GM23338 (cell line): ENCODE data around the gene CCNY. TPM values are rescaled to one million over a fixed set of nuclear protein-coding genes. Genes with fewer than 3 reads are reported as not detected.

Experiments
- ATAC-seq: fragments of 200-7000 bp; cut with Tn5 transposase; 3 replicates; pipeline ENCODE4 v1.9.1; 2020
- DNase-seq: peaks from one replicate; pipeline ENCODE4 v3.0.0-alpha.2; 2015; ENCODE audit warnings: low spot score
- H2AFZ ChIP-seq: fragments of 200-600 bp; sonication (generic); 2 replicates; pipeline ENCODE4 v1.8.0; 2016; ENCODE audit warnings: antibody characterized with exemption, mild to moderate bottlenecking, moderate library complexity
- H3F3A ChIP-seq: fragments of 200-600 bp; sonication (generic); replicated peaks from 2 replicates; pipeline ENCODE4 v1.8.0; 2017; ENCODE audit warnings: antibody characterized with exemption, mixed run types, low read depth
- H3K27ac ChIP-seq: fragments of 200-600 bp; sonication (generic); 2 replicates; pipeline ENCODE4 v1.6.1; 2016; ENCODE audit warnings: low read depth
- H3K27me3 ChIP-seq: fragments of 200-600 bp; sonication (generic); 2 replicates; pipeline ENCODE4 v1.8.0; 2016; ENCODE audit warnings: mild to moderate bottlenecking, mixed run types, moderate library complexity; ENCODE audit not compliant: insufficient read depth
- H3K36me3 ChIP-seq: fragments of 200-600 bp; sonication (generic); 2 replicates; pipeline ENCODE4 v1.8.0; 2016; ENCODE audit warnings: mild to moderate bottlenecking; ENCODE audit not compliant: insufficient read depth
- H3K4me1 ChIP-seq: fragments of 200-600 bp; sonication (generic); 2 replicates; pipeline ENCODE4 v1.8.0; 2016; ENCODE audit warnings: mild to moderate bottlenecking, moderate library complexity; ENCODE audit not compliant: insufficient read depth
- H3K4me2 ChIP-seq: fragments of 200-600 bp; sonication (generic); 2 replicates; pipeline ENCODE4 v1.7.1; 2017; ENCODE audit warnings: mixed run types
- H3K4me3 ChIP-seq: fragments of 200-600 bp; sonication (generic); 2 replicates; pipeline ENCODE4 v1.6.1; 2016; ENCODE audit warnings: mixed run types
- H3K79me2 ChIP-seq: fragments of 200-600 bp; sonication (generic); replicated peaks from 2 replicates; pipeline ENCODE4 v1.8.0; 2017; ENCODE audit warnings: mild to moderate bottlenecking; ENCODE audit not compliant: insufficient read depth
- H3K9me2 ChIP-seq: fragments of 200-600 bp; sonication (generic); 2 replicates; pipeline ENCODE4 v1.8.0; 2017; ENCODE audit not compliant: insufficient read depth
- H4K20me1 ChIP-seq: fragments of 200-600 bp; sonication (generic); replicated peaks from 2 replicates; pipeline ENCODE4 v1.8.0; 2017; ENCODE audit warnings: mild to moderate bottlenecking; ENCODE audit not compliant: insufficient read depth
- H3K27ac Mint-ChIP-seq: 2 replicates; pipeline ENCODE4 v1.8.0; 2020; ENCODE audit warnings: inconsistent platforms, mild to moderate bottlenecking, moderate library complexity, mixed read lengths
- H3K27me3 Mint-ChIP-seq: 3 replicates; pipeline ENCODE4 v1.8.0; 2022; ENCODE audit warnings: low read depth, mild to moderate bottlenecking, moderate library complexity, mixed read lengths, inconsistent platforms; ENCODE audit not compliant: insufficient read depth, poor library complexity
- H3K36me3 Mint-ChIP-seq: 3 replicates; pipeline ENCODE4 v1.8.0; 2021; ENCODE audit warnings: low read depth, mild to moderate bottlenecking, inconsistent platforms, moderate library complexity, mixed read lengths
- H3K4me1 Mint-ChIP-seq: 3 replicates; pipeline ENCODE4 v1.8.0; 2020; ENCODE audit warnings: mild to moderate bottlenecking, inconsistent platforms, mixed read lengths
- H3K4me3 Mint-ChIP-seq: 3 replicates; pipeline ENCODE4 v1.8.0; 2021; ENCODE audit warnings: moderate library complexity, mild to moderate bottlenecking, inconsistent platforms, mixed read lengths
- H3K9me3 Mint-ChIP-seq: 3 replicates; pipeline ENCODE4 v1.8.0; 2020; ENCODE audit warnings: moderate library complexity, mild to moderate bottlenecking, inconsistent platforms, mixed read lengths
- EZH2 ChIP-seq: fragments of 200-600 bp; sonication (generic); IDR thresholded peaks from one replicate; pipeline ENCODE4 v1.8.0; 2017; ENCODE audit warnings: antibody characterized with exemption, mild to moderate bottlenecking, low read depth; ENCODE audit not compliant: unreplicated experiment
- JUNB ChIP-seq: IDR thresholded peaks from one replicate; pipeline ENCODE4 v1.6.1; 2016; ENCODE audit warnings: antibody characterized with exemption; ENCODE audit not compliant: unreplicated experiment
- NANOG ChIP-seq: IDR thresholded peaks from 2 replicates; pipeline ENCODE4 v1.6.1; 2016; ENCODE audit warnings: antibody characterized with exemption, borderline replicate concordance
- POLR2AphosphoS5 ChIP-seq: IDR thresholded peaks from 2 replicates; pipeline ENCODE4 v1.6.1; 2016; ENCODE audit warnings: antibody characterized with exemption, low read depth
- STAT1 ChIP-seq: IDR thresholded peaks from one replicate; pipeline ENCODE4 v1.6.1; 2016; ENCODE audit warnings: antibody characterized with exemption; ENCODE audit not compliant: unreplicated experiment
- ZNF114 ChIP-seq: fragments of 250-450 bp; sonication (Bioruptor Pico); IDR thresholded peaks from 2 replicates; pipeline ENCODE4 v1.5.0; 2020; ENCODE audit warnings: mild to moderate bottlenecking, moderate library complexity
- ZNF331 ChIP-seq: fragments of 250-450 bp; sonication (Bioruptor Pico); IDR thresholded peaks from 2 replicates; pipeline ENCODE4 v1.5.0; 2020; ENCODE audit warnings: low read depth, mild to moderate bottlenecking, moderate library complexity
- polyA plus RNA-seq: library from polyadenylated mRNA; unstranded; fragments of >200 nt; fragmentation: Nextera tagmentation; extraction: Ambion mirVana; gene quantifications from 2 replicates; pipeline ENCODE4 v1.2.1, GENCODE V29; 2016
- total RNA-seq: library from RNA; depleted of rRNA; stranded (reverse); fragments of >200 nt; shearing (Covaris generic); gene quantifications from 2 replicates; pipeline ENCODE4 v1.2.3, GENCODE V29; 2014
- TF ChIP-seq, protein P1 (sequence below): fragments of 250-450 bp; sonication (Bioruptor Pico); IDR thresholded peaks from 2 replicates; pipeline ENCODE4 v1.5.0; 2020; ENCODE audit warnings: mild to moderate bottlenecking, moderate library complexity
- TF ChIP-seq, protein P2 (sequence below): IDR thresholded peaks from 2 replicates; pipeline ENCODE4 v1.6.1; 2016; ENCODE audit warnings: antibody characterized with exemption
- TF ChIP-seq, protein P3 (sequence below), 2 experiments: fragments of 200-600 bp in 1 of 2; sonication (generic) in 1 of 2; conservative IDR thresholded peaks; 2 replicates each; pipeline versions ENCODE4 v1.5.1 to v1.6.1; 2016 to 2017; ENCODE audit warnings: antibody characterized with exemption in 2 of 2, low read depth in 2 of 2, mild to moderate bottlenecking in 2 of 2, moderate library complexity in 1 of 2
- TF ChIP-seq, protein P4 (sequence below): IDR thresholded peaks from one replicate; pipeline ENCODE4 v1.6.1; 2018; ENCODE audit warnings: antibody characterized with exemption; ENCODE audit not compliant: unreplicated experiment

CCNY gene
- total and polyA plus RNA-seq, 2 experiments from 2014 or later = 14.2 to 29.0 TPM

DNA sequence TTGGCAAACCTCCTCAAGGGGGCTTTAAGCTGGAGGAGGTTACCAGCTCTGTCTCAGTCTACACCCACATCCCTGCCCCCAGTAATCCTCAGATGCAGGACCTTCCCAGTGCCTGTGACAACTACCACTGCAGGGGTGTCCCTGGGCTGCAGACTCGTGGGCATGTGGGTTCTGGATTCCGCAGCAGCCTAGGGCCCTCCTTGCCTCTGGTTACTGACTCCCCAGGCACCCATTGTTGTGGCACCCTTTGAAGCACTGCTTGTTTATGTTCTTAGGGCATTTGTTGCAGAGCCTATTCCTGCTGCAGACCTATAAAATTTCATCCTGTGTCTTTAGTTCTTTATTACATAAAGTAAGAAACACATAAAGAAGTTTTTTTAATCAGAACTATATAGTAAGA is 217.7 kb downstream of the CCNY start:
- Mint-ChIP-seq H3K27me3 (peaks cover 6% of the 10 kb centered on the region), H3K4me3 (no peak overlapping the region), H3K9me3 (no peaks in the 10 kb centered on the region; the same call in 2 of the 3 replicates), H3K4me1 (no peaks in the 10 kb centered on the region), H3K36me3 (no peaks in the 10 kb centered on the region; the same call in 2 of the 3 replicates), H3K27ac (no peak overlapping the region)
- Histone ChIP-seq H3K36me3 (no peaks in the 10 kb centered on the region), H4K20me1 (no peaks in the 10 kb centered on the region), H3K4me2 (no peak overlapping the region), H3K27me3 (no peaks in the 10 kb centered on the region), H3F3A (no peaks in the 10 kb centered on the region), H2AFZ (no peak overlapping the region), H3K79me2 (no peaks in the 10 kb centered on the region), H3K4me1 (no peaks in the 10 kb centered on the region), H3K27ac (no peak overlapping the region), H3K9me2 (no peaks in the 10 kb centered on the region), H3K4me3 (no peak overlapping the region)
- TF ChIP-seq, protein P1, sequence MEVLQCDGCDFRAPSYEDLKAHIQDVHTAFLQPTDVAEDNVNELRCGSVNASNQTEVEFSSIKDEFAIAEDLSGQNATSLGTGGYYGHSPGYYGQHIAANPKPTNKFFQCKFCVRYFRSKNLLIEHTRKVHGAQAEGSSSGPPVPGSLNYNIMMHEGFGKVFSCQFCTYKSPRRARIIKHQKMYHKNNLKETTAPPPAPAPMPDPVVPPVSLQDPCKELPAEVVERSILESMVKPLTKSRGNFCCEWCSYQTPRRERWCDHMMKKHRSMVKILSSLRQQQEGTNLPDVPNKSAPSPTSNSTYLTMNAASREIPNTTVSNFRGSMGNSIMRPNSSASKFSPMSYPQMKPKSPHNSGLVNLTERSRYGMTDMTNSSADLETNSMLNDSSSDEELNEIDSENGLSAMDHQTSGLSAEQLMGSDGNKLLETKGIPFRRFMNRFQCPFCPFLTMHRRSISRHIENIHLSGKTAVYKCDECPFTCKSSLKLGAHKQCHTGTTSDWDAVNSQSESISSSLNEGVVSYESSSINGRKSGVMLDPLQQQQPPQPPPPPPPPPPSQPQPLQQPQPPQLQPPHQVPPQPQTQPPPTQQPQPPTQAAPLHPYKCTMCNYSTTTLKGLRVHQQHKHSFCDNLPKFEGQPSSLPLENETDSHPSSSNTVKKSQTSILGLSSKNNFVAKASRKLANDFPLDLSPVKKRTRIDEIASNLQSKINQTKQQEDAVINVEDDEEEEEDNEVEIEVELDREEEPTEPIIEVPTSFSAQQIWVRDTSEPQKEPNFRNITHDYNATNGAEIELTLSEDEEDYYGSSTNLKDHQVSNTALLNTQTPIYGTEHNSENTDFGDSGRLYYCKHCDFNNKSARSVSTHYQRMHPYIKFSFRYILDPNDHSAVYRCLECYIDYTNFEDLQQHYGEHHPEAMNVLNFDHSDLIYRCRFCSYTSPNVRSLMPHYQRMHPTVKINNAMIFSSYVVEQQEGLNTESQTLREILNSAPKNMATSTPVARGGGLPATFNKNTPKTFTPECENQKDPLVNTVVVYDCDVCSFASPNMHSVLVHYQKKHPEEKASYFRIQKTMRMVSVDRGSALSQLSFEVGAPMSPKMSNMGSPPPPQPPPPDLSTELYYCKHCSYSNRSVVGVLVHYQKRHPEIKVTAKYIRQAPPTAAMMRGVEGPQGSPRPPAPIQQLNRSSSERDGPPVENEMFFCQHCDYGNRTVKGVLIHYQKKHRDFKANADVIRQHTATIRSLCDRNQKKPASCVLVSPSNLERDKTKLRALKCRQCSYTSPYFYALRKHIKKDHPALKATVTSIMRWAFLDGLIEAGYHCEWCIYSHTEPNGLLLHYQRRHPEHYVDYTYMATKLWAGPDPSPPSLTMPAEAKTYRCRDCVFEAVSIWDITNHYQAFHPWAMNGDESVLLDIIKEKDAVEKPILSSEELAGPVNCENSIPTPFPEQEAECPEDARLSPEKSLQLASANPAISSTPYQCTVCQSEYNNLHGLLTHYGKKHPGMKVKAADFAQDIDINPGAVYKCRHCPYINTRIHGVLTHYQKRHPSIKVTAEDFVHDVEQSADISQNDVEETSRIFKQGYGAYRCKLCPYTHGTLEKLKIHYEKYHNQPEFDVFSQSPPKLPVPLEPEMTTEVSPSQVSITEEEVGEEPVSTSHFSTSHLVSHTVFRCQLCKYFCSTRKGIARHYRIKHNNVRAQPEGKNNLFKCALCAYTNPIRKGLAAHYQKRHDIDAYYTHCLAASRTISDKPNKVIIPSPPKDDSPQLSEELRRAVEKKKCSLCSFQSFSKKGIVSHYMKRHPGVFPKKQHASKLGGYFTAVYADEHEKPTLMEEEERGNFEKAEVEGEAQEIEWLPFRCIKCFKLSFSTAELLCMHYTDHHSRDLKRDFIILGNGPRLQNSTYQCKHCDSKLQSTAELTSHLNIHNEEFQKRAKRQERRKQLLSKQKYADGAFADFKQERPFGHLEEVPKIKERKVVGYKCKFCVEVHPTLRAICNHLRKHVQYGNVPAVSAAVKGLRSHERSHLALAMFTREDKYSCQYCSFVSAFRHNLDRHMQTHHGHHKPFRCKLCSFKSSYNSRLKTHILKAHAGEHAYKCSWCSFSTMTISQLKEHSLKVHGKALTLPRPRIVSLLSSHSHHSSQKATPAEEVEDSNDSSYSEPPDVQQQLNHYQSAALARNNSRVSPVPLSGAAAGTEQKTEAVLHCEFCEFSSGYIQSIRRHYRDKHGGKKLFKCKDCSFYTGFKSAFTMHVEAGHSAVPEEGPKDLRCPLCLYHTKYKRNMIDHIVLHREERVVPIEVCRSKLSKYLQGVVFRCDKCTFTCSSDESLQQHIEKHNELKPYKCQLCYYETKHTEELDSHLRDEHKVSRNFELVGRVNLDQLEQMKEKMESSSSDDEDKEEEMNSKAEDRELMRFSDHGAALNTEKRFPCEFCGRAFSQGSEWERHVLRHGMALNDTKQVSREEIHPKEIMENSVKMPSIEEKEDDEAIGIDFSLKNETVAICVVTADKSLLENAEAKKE (CRISPR knock-in tag) = no peak
- TF ChIP-seq, protein P2, sequence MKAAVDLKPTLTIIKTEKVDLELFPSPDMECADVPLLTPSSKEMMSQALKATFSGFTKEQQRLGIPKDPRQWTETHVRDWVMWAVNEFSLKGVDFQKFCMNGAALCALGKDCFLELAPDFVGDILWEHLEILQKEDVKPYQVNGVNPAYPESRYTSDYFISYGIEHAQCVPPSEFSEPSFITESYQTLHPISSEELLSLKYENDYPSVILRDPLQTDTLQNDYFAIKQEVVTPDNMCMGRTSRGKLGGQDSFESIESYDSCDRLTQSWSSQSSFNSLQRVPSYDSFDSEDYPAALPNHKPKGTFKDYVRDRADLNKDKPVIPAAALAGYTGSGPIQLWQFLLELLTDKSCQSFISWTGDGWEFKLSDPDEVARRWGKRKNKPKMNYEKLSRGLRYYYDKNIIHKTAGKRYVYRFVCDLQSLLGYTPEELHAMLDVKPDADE = no peak
- TF ChIP-seq JUNB (no peak), STAT1 (no peak), EZH2 (no peak), POLR2AphosphoS5 (no peak), ZNF331 (no peak), NANOG (no peak), ZNF114 (CRISPR knock-in tag) (no peak)
- TF ChIP-seq, protein P3, sequence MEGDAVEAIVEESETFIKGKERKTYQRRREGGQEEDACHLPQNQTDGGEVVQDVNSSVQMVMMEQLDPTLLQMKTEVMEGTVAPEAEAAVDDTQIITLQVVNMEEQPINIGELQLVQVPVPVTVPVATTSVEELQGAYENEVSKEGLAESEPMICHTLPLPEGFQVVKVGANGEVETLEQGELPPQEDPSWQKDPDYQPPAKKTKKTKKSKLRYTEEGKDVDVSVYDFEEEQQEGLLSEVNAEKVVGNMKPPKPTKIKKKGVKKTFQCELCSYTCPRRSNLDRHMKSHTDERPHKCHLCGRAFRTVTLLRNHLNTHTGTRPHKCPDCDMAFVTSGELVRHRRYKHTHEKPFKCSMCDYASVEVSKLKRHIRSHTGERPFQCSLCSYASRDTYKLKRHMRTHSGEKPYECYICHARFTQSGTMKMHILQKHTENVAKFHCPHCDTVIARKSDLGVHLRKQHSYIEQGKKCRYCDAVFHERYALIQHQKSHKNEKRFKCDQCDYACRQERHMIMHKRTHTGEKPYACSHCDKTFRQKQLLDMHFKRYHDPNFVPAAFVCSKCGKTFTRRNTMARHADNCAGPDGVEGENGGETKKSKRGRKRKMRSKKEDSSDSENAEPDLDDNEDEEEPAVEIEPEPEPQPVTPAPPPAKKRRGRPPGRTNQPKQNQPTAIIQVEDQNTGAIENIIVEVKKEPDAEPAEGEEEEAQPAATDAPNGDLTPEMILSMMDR (conservative IDR thresholded peaks at IDR 0.05; ENCODE audit: low read depth in 2 of 2) = no peak
- TF ChIP-seq, protein P4, sequence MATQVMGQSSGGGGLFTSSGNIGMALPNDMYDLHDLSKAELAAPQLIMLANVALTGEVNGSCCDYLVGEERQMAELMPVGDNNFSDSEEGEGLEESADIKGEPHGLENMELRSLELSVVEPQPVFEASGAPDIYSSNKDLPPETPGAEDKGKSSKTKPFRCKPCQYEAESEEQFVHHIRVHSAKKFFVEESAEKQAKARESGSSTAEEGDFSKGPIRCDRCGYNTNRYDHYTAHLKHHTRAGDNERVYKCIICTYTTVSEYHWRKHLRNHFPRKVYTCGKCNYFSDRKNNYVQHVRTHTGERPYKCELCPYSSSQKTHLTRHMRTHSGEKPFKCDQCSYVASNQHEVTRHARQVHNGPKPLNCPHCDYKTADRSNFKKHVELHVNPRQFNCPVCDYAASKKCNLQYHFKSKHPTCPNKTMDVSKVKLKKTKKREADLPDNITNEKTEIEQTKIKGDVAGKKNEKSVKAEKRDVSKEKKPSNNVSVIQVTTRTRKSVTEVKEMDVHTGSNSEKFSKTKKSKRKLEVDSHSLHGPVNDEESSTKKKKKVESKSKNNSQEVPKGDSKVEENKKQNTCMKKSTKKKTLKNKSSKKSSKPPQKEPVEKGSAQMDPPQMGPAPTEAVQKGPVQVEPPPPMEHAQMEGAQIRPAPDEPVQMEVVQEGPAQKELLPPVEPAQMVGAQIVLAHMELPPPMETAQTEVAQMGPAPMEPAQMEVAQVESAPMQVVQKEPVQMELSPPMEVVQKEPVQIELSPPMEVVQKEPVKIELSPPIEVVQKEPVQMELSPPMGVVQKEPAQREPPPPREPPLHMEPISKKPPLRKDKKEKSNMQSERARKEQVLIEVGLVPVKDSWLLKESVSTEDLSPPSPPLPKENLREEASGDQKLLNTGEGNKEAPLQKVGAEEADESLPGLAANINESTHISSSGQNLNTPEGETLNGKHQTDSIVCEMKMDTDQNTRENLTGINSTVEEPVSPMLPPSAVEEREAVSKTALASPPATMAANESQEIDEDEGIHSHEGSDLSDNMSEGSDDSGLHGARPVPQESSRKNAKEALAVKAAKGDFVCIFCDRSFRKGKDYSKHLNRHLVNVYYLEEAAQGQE = no peak
- peak; percentile 73 for ATAC-seq
- DNase-seq = no peak
